Neuronal stem cell (in vitro differentiated cells): ENCODE measurements around the gene CDC26.

Experiments
- DNase-seq: peaks from one replicate; pipeline ENCODE4 v3.0.0-alpha.2; 2013; ENCODE audit warnings: low spot score
- H2AFZ ChIP-seq: one replicate; pipeline ENCODE4 v1.6.1; 2013; ENCODE audit warnings: mild to moderate bottlenecking, low read length, inconsistent platforms
- H2AK5ac ChIP-seq: 2 replicates; pipeline ENCODE4 v1.6.1; 2013; ENCODE audit warnings: low read depth, mild to moderate bottlenecking, inconsistent platforms, low read length, moderate library complexity, mixed read lengths
- H2BK120ac ChIP-seq: 2 replicates; pipeline ENCODE4 v1.6.1; 2013; ENCODE audit warnings: low read depth, mild to moderate bottlenecking, inconsistent platforms, low read length, moderate library complexity, mixed read lengths
- H2BK12ac ChIP-seq: one replicate; pipeline ENCODE4 v1.6.1; 2013; ENCODE audit warnings: low read length, inconsistent platforms
- H2BK15ac ChIP-seq: 2 replicates; pipeline ENCODE4 v1.6.1; 2013; ENCODE audit warnings: mild to moderate bottlenecking, low read length, inconsistent platforms, mixed read lengths
- H2BK5ac ChIP-seq: one replicate; pipeline ENCODE4 v1.6.1; 2013; ENCODE audit warnings: inconsistent platforms, mild to moderate bottlenecking, low read length, moderate library complexity
- H3K14ac ChIP-seq: one replicate; pipeline ENCODE4 v1.6.1; 2013; ENCODE audit warnings: low read length, inconsistent platforms
- H3K18ac ChIP-seq: 2 replicates; pipeline ENCODE4 v1.6.1; 2013; ENCODE audit warnings: low read length, inconsistent platforms
- H3K23ac ChIP-seq: 2 replicates; pipeline ENCODE4 v1.6.1; 2013; ENCODE audit warnings: low read depth, mild to moderate bottlenecking, mixed read lengths, low read length, inconsistent platforms; ENCODE audit not compliant: poor library complexity
- H3K27ac ChIP-seq: replicated peaks from 3 replicates; pipeline ENCODE4 v1.5.1; 2013; ENCODE audit warnings: low read length, inconsistent platforms
- H3K27me3 ChIP-seq, 3 experiments: 2 replicates each; pipeline ENCODE4 v1.6.1; 2013; ENCODE audit warnings: low read length in 3 of 3, mild to moderate bottlenecking in 2 of 3, inconsistent platforms in 1 of 3, low read depth in 1 of 3, mixed read lengths in 1 of 3, moderate library complexity in 1 of 3; ENCODE audit not compliant: control insufficient read depth in 3 of 3, insufficient read depth in 3 of 3
- H3K36me3 ChIP-seq, 2 donors: replicated peaks in 1 of 2; 2 replicates each; pipeline ENCODE4 v1.6.1; 2013; ENCODE audit warnings: low read length in 2 of 2; ENCODE audit not compliant: control insufficient read depth in 2 of 2, insufficient read depth in 2 of 2
- H3K4ac ChIP-seq: 2 replicates; pipeline ENCODE4 v1.6.1; 2013; ENCODE audit warnings: inconsistent platforms, mild to moderate bottlenecking, low read length, moderate library complexity
- H3K4me1 ChIP-seq, 2 donors: 1 replicate in 1 of 2; 2 replicates in 1 of 2; pipeline ENCODE4 v1.6.1; 2013; ENCODE audit warnings: low read length in 2 of 2, low read depth in 1 of 2; ENCODE audit not compliant: control insufficient read depth in 2 of 2, insufficient read depth in 1 of 2
- H3K4me2 ChIP-seq: one replicate; pipeline ENCODE4 v1.6.1; 2013; ENCODE audit warnings: mild to moderate bottlenecking, low read length, inconsistent platforms; ENCODE audit not compliant: insufficient read depth, poor library complexity, severe bottlenecking
- H3K4me3 ChIP-seq, 2 donors: 2 replicates each; pipeline ENCODE4 v1.5.1; 2013; ENCODE audit warnings: low read length in 2 of 2, mild to moderate bottlenecking in 2 of 2, inconsistent platforms in 1 of 2, moderate library complexity in 1 of 2
- H3K79me1 ChIP-seq: one replicate; pipeline ENCODE4 v1.6.1; 2013; ENCODE audit warnings: low read depth, mild to moderate bottlenecking, inconsistent platforms, low read length, moderate library complexity
- H3K9ac ChIP-seq: one replicate; pipeline ENCODE4 v1.6.1; 2013; ENCODE audit warnings: mild to moderate bottlenecking, low read depth, low read length, inconsistent platforms; ENCODE audit not compliant: poor library complexity
- H3K9me3 ChIP-seq, 2 donors: replicated peaks in 1 of 2; 2 replicates each; pipeline versions ENCODE3 to v1.6.1; 2013; ENCODE audit warnings: low read length in 2 of 2, mild to moderate bottlenecking in 2 of 2, inconsistent platforms in 1 of 2, low read depth in 1 of 2, mixed read lengths in 1 of 2, moderate library complexity in 1 of 2; ENCODE audit not compliant: control insufficient read depth in 2 of 2, insufficient read depth in 1 of 2
- H4K8ac ChIP-seq: one replicate; pipeline ENCODE4 v1.6.1; 2013; ENCODE audit warnings: low read depth, mild to moderate bottlenecking, inconsistent platforms, low read length, moderate library complexity
- H4K91ac ChIP-seq: one replicate; pipeline ENCODE4 v1.6.1; 2013; ENCODE audit warnings: low read length, low read depth, mild to moderate bottlenecking, inconsistent platforms; ENCODE audit not compliant: poor library complexity
- WGBS, 2 donors: extraction: QIAGEN DNeasy Blood & Tissue Kit; methylation state at CpG; one replicate each; pipeline ENCODE4 v1.1.7; 2013; ENCODE audit warnings: missing lambda C conversion rate in 2 of 2, mixed read lengths in 1 of 2; ENCODE audit not compliant: insufficient read length in 2 of 2, insufficient replicate concordance in 1 of 2; ENCODE audit errors: extremely low coverage in 2 of 2; 5-methylcytosine and 5-hydroxymethylcytosine counted together

CDC26 gene

DNA sequence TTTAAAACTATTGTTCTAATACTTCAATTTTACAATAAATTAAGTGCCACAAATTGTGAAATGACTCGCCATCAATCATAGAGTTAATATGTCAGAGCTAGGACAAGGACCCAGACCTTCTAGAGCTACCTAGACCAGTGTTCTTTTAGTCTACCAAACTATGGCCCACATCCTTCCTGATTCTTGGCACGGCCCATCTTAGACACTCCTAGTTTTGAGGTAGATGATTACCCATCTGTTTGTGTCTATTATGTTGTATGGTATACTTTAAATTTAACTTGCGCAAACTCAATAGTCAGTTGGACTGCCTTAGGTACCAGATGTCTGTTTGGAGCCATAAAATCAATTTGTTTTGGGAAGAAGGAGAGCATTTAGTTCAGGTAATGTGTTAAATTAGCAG, 17.5 kb downstream of the CDC26 start:
- WGBS, 2 donors, result no CpG with 5 or more reads among the region's 3 CpGs
- no peak for DNase-seq

DNA sequence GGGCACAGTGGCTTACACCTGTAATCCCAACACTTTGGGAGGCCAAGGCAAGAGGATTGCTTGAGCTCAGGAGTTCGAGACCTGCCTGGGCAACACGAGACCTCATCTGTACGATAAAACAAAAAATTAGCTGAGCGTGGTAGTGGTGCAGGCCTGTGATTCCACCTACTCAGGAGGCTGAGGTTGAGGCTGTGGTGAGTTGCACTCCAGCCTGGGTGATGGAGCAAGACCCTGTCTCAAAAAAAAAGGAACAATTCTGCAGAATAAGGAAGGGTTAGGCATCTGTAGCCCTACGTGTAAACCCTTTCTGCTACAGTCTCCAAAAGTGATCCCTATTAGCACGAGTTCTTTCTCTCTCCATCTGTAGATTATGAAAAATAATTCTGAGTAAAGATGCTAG, 19.9 kb downstream of the CDC26 start:
- Histone ChIP-seq H3K4me3 (no peak overlapping the region), H3K9me3 (peaks cover 0 to 2% of the 10 kb centered on the region in 2 donors), H4K91ac (no peak overlapping the region), H2BK5ac (no peak overlapping the region), H3K36me3 (peaks cover 11 to 42% of the 10 kb centered on the region in 2 donors), H2AFZ (no peak overlapping the region), H2BK12ac (no peak overlapping the region), H3K18ac (no peak overlapping the region), H3K4ac (no peak overlapping the region), H3K14ac (no peak overlapping the region), H2BK120ac (no peak overlapping the region), H3K79me1 (no peaks in the 10 kb centered on the region), H3K23ac (no peak overlapping the region), H2BK15ac (no peak overlapping the region), H3K4me2 (no peak overlapping the region), H3K27me3 (no peaks in the 10 kb centered on the region), H4K8ac (no peak overlapping the region), H3K4me1 (no peaks in the 10 kb centered on the region), H3K27ac (no peak overlapping the region), H3K9ac (no peak overlapping the region), H2AK5ac (no peak overlapping the region)
- DNase-seq, result no peak
- no CpG with 5 or more reads among the region's 6 CpGs for WGBS, 2 donors

More for the DNA sequence above, 17.5 kb downstream of the CDC26 start:
- H3K4me1 ChIP-seq, result no peaks in the 10 kb centered on the region
- H2AK5ac ChIP-seq, result no peak overlapping the region
- H2BK120ac ChIP-seq, result no peak overlapping the region
- H2BK15ac ChIP-seq, result no peak overlapping the region
- H2BK5ac ChIP-seq, result no peak overlapping the region
- H3K27ac ChIP-seq, result no peak overlapping the region
- H2AFZ ChIP-seq, result no peak overlapping the region
- H4K91ac ChIP-seq, result no peak overlapping the region
- H3K4ac ChIP-seq, result no peak overlapping the region
- no peak overlapping the region for H2BK12ac ChIP-seq
- H3K4me3 ChIP-seq, result no peak overlapping the region
- no peaks in the 10 kb centered on the region for H3K9me3 ChIP-seq
- no peak overlapping the region for H3K14ac ChIP-seq
- H4K8ac ChIP-seq, result no peak overlapping the region
- no peaks in the 10 kb centered on the region for H3K27me3 ChIP-seq
- no peak overlapping the region for H3K23ac ChIP-seq
- H3K18ac ChIP-seq, result no peak overlapping the region
- no peaks in the 10 kb centered on the region for H3K79me1 ChIP-seq
- no peak overlapping the region for H3K9ac ChIP-seq
- H3K36me3 ChIP-seq, result peaks cover 11 to 64% of the 10 kb centered on the region in 2 donors
- H3K4me2 ChIP-seq, result no peak overlapping the region

DNA sequence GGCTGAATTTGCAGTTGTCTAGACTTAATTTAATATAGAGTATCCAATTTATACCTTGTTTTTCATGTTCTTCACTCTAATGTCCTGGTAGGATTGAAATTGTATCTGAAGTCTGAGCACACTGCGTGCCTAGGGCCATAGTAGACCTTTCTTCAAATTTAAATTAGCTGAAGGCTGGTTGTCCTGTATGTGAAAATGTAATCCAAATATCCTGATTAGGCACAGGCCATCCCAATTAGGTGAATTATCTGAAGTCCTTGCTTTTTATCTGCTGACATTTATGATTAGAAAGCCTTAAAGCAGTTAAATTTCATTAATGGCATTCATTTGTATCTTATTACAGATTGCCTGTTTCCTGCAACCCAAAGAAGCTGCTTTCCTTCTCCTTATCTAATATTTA, 20.4 kb downstream of the CDC26 start:
- Histone ChIP-seq H3K4me1 (no peaks in the 10 kb centered on the region), H3K36me3 (peaks cover 7 to 37% of the 10 kb centered on the region in 2 donors), H3K27ac (no peak overlapping the region), H2BK15ac (no peak overlapping the region), H4K8ac (no peak overlapping the region), H4K91ac (no peak overlapping the region), H3K18ac (no peak overlapping the region), H3K4me2 (no peak overlapping the region), H3K23ac (no peak overlapping the region), H2AK5ac (no peak overlapping the region), H3K4ac (no peak overlapping the region), H3K4me3 (no peak overlapping the region), H3K27me3 (no peaks in the 10 kb centered on the region), H3K79me1 (no peaks in the 10 kb centered on the region), H3K9me3 (peaks cover 0 to 2% of the 10 kb centered on the region in 2 donors), H2BK12ac (no peak overlapping the region), H2BK5ac (no peak overlapping the region), H3K9ac (no peak overlapping the region), H2BK120ac (no peak overlapping the region), H3K14ac (no peak overlapping the region), H2AFZ (no peak overlapping the region)
- WGBS, 2 donors, result no CpG with 5 or more reads among the region's 1 CpG
- DNase-seq, result no peak

DNA sequence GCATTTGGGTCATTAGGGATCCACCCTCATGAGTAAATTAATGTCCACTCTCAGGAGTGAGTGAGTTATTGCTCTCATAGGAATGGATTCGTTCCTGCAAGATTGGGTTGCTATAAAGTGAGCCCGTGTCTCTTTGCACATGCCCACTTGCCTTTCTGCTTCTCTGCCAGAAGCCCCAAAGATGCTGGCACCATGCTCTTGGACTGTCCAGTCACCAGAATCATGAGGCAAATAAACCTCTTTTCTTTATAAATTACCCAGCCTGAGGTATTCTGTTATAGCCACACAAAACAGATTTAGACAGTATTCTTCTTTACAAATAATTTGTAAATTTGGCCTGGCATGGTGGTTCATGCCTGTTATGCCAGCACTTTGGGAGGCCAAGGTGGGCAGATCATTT, 24.6 kb downstream of the CDC26 start:
- H3K4me2 ChIP-seq, result no peak overlapping the region
- no peak overlapping the region for H3K18ac ChIP-seq
- no peak overlapping the region for H3K9ac ChIP-seq

More for the DNA sequence above, 24.6 kb downstream of the CDC26 start:
- Histone ChIP-seq H3K4me1 (no peaks in the 10 kb centered on the region), H3K36me3 (peaks cover 0 to 2% of the 10 kb centered on the region in 2 donors), H3K23ac (no peak overlapping the region), H2BK5ac (no peak overlapping the region), H3K14ac (no peak overlapping the region), H3K4ac (no peak overlapping the region), H3K9me3 (peaks cover 2% of the 10 kb centered on the region in 2 donors), H3K27me3 (no peaks in the 10 kb centered on the region), H2BK120ac (no peak overlapping the region), H2AFZ (no peak overlapping the region), H2AK5ac (no peak overlapping the region), H3K79me1 (no peaks in the 10 kb centered on the region), H2BK12ac (no peak overlapping the region), H4K8ac (no peak overlapping the region), H2BK15ac (no peak overlapping the region), H4K91ac (no peak overlapping the region), H3K27ac (no peak overlapping the region), H3K4me3 (no peak overlapping the region)
- DNase-seq, result no peak
- no CpG with 5 or more reads among the region's 2 CpGs for WGBS, 2 donors
